Endodermal cell (in vitro differentiated cells): ENCODE measurements around the gene ANAPC7. TPM values are rescaled to one million over a fixed set of nuclear protein-coding genes. Genes with fewer than 3 reads are reported as not detected.

ENCODE experiments used
- DNase-seq: peaks from one replicate; pipeline ENCODE4 v3.0.0-alpha.2; 2017
- H3K27ac ChIP-seq: 2 replicates; pipeline ENCODE4 v1.5.1; 2013; ENCODE audit warnings: mild to moderate bottlenecking, low read depth, low read length, moderate library complexity
- H3K27me3 ChIP-seq: 2 replicates; pipeline ENCODE4 v1.6.1; 2013; ENCODE audit warnings: mild to moderate bottlenecking, low read length, moderate library complexity; ENCODE audit not compliant: insufficient read depth, control insufficient read depth, poor library complexity, severe bottlenecking
- H3K36me3 ChIP-seq: 2 replicates; pipeline ENCODE4 v1.7.0; 2013; ENCODE audit warnings: mild to moderate bottlenecking, low read length, moderate library complexity; ENCODE audit not compliant: control insufficient read depth, insufficient read depth
- H3K4me1 ChIP-seq: one replicate; pipeline ENCODE4 v1.7.0; 2013; ENCODE audit warnings: low read length; ENCODE audit not compliant: control insufficient read depth, insufficient read depth
- H3K4me3 ChIP-seq: 2 replicates; pipeline ENCODE4 v1.5.1; 2013; ENCODE audit warnings: mild to moderate bottlenecking, low read length, moderate library complexity
- H3K9ac ChIP-seq: 2 replicates; pipeline ENCODE4 v1.6.1; 2013; ENCODE audit warnings: mild to moderate bottlenecking, low read length, moderate library complexity; ENCODE audit not compliant: poor library complexity, severe bottlenecking; ENCODE audit errors: extremely low read depth
- H3K9me3 ChIP-seq: 2 replicates; pipeline ENCODE4 v1.6.1; 2013; ENCODE audit warnings: mild to moderate bottlenecking, low read length, moderate library complexity; ENCODE audit not compliant: control insufficient read depth
- H3K27ac Mint-ChIP-seq: 2 replicates; pipeline ENCODE4 v1.8.0; 2020; ENCODE audit warnings: mixed read lengths
- H3K27me3 Mint-ChIP-seq: 2 replicates; pipeline ENCODE4 v1.8.0; 2021; ENCODE audit warnings: mild to moderate bottlenecking, mixed read lengths; ENCODE audit not compliant: insufficient read depth
- H3K36me3 Mint-ChIP-seq: 2 replicates; pipeline ENCODE4 v1.8.0; 2020; ENCODE audit warnings: low read depth, mixed read lengths
- H3K4me1 Mint-ChIP-seq: 2 replicates; pipeline ENCODE4 v1.8.0; 2020; ENCODE audit warnings: mixed read lengths
- H3K4me3 Mint-ChIP-seq: 2 replicates; pipeline ENCODE4 v1.8.0; 2020; ENCODE audit warnings: mild to moderate bottlenecking, moderate library complexity, mixed read lengths
- H3K9me3 Mint-ChIP-seq: 2 replicates; pipeline ENCODE4 v1.8.0; 2020; ENCODE audit warnings: mild to moderate bottlenecking, mixed read lengths
- CTCF ChIP-seq: fragments of 200-600 bp; sonication (generic); conservative IDR thresholded peaks from 2 replicates; pipeline ENCODE4 v1.5.0; 2021; ENCODE audit warnings: antibody characterized with exemption, mild to moderate bottlenecking
- WGBS, 2 experiments: methylation state at CpG; one replicate each; pipeline versions ENCODE4 v1.1.5 to v1.1.7; 2013; ENCODE audit warnings: missing lambda C conversion rate in 2 of 2, mixed read lengths in 1 of 2; ENCODE audit not compliant: insufficient coverage in 1 of 2, insufficient read length in 1 of 2; 5-methylcytosine and 5-hydroxymethylcytosine counted together
- total RNA-seq, 2 donors: library from RNA; stranded (reverse); fragmentation: NEBNext Ultra II Directional in 1 of 2; extraction: Animal tissue kit (Norgen Biotek cat#: 25700) in 1 of 2; gene quantifications; 2 replicates in 1 of 2; 3 replicates in 1 of 2; pipeline ENCODE4 v1.2.1, GENCODE V29; 2021

The ANAPC7 gene
- total RNA-seq, 2 donors from 2014 or later: 86.0 to 100 TPM

- Histone ChIP-seq H3K36me3 (peaks cover 54% of the 10 kb centered on the region), H3K4me3 (no peak overlapping the region), H3K4me1 (no peaks in the 10 kb centered on the region), H3K27ac (no peak overlapping the region), H3K27me3 (no peaks in the 10 kb centered on the region), H3K9ac (no peak overlapping the region), H3K9me3 (no peaks in the 10 kb centered on the region)
- TF ChIP-seq CTCF: no peak
- no peaks in the 10 kb centered on the region for H3K4me1 Mint-ChIP-seq
- H3K36me3 Mint-ChIP-seq: peaks cover 53% of the 10 kb centered on the region
- no peaks in the 10 kb centered on the region for H3K9me3 Mint-ChIP-seq
- no peak for DNase-seq
- H3K27ac Mint-ChIP-seq: no peak overlapping the region
- no peak overlapping the region for H3K4me3 Mint-ChIP-seq
- 100% methylated on average over 3 to 8 of the region's 8 CpGs for WGBS, 2 experiments
- H3K27me3 Mint-ChIP-seq: no peaks in the 10 kb centered on the region
These were observed 52.4 kb downstream of the ANAPC7 start for GRCh38 chr12:110351119-110351518.

GRCh38 chr12:110349514-110350151 lies 53.9 kb downstream of the ANAPC7 start:
- H3K27ac ChIP-seq: peak overlapping the region; percentile 47
- H3K4me3 ChIP-seq: no peak overlapping the region
- TF ChIP-seq CTCF: no peak
- H3K36me3 ChIP-seq: peaks cover 69% of the 10 kb centered on the region
- H3K4me3 Mint-ChIP-seq: no peak overlapping the region
- no peaks in the 10 kb centered on the region for H3K4me1 Mint-ChIP-seq
- no peak for DNase-seq
- H3K9ac ChIP-seq: no peak overlapping the region
- H3K9me3 ChIP-seq: no peaks in the 10 kb centered on the region
- H3K27ac Mint-ChIP-seq: no peak overlapping the region
- WGBS, 2 experiments: 93 to 96% methylated on average over 9 to 12 of the region's 12 CpGs
- no peaks in the 10 kb centered on the region for H3K4me1 ChIP-seq
- H3K36me3 Mint-ChIP-seq: peaks cover 67% of the 10 kb centered on the region
- H3K9me3 Mint-ChIP-seq: no peaks in the 10 kb centered on the region
- no peaks in the 10 kb centered on the region for H3K27me3 Mint-ChIP-seq
- no peaks in the 10 kb centered on the region for H3K27me3 ChIP-seq

- H3K9me3 ChIP-seq: no peaks in the 10 kb centered on the region
- no peaks in the 10 kb centered on the region for H3K4me1 Mint-ChIP-seq
- no peak overlapping the region for H3K4me3 Mint-ChIP-seq
- peak overlapping the region; percentile 47 for H3K27ac ChIP-seq
- H3K36me3 Mint-ChIP-seq: peaks cover 73% of the 10 kb centered on the region
- peaks cover 75% of the 10 kb centered on the region for H3K36me3 ChIP-seq
- WGBS, 2 experiments: 96 to 100% methylated on average over 2 to 4 of the region's 4 CpGs
- TF ChIP-seq CTCF: no peak
- H3K27me3 Mint-ChIP-seq: no peaks in the 10 kb centered on the region
- H3K27ac Mint-ChIP-seq: no peak overlapping the region
- no peaks in the 10 kb centered on the region for H3K9me3 Mint-ChIP-seq
- DNase-seq: no peak
- no peak overlapping the region for H3K9ac ChIP-seq
- H3K27me3 ChIP-seq: no peaks in the 10 kb centered on the region
- no peak overlapping the region for H3K4me3 ChIP-seq
- H3K4me1 ChIP-seq: no peaks in the 10 kb centered on the region
These were observed 54.4 kb downstream of the ANAPC7 start for GRCh38 chr12:110349096-110349495.
